IMR-90 (cell line): ENCODE results near the gene BRSK1. TPM values are rescaled to one million over a fixed set of nuclear protein-coding genes. Genes with fewer than 3 reads are reported as not detected.

Experiments used
- ATAC-seq: fragments of 200-7000 bp; cut with Tn5 transposase; 2 replicates; pipeline ENCODE4 v1.9.1; 2020; ENCODE audit warnings: low read depth, mild to moderate bottlenecking, moderate library complexity
- BruUV-seq: library from RNA; stranded (reverse); fragments of 400-500 nt; replicated peaks from 2 replicates; lab custom pipeline; 2021; lab: Mats Ljungman, UMichigan
- CTCF ChIA-PET: fragments of 300-600 bp; formaldehyde crosslinking; extraction: SDS; loops from one replicate; lab custom pipeline; 2021; ENCODE audit warnings: antibody characterized with exemption; lab: Yijun Ruan, JAX
- POLR2A ChIA-PET: fragments of 300-600 bp; sonication (Branson Sonifier 250); formaldehyde crosslinking; loops from one replicate; lab custom pipeline; 2022; ENCODE audit warnings: antibody characterized with exemption; ENCODE audit not compliant: unreplicated experiment; lab: Charles Lee
- DNase-seq: peaks from one replicate; pipeline ENCODE4 v3.0.0; 2013
- H2AFZ ChIP-seq: replicated peaks from 2 replicates; pipeline ENCODE3; 2013; ENCODE audit warnings: low read length, mild to moderate bottlenecking; ENCODE audit not compliant: poor library complexity
- H2AK5ac ChIP-seq: 2 replicates; pipeline ENCODE4 v1.6.1; 2013; ENCODE audit warnings: low read depth, low read length, inconsistent platforms
- H2AK9ac ChIP-seq: replicated peaks from 2 replicates; pipeline ENCODE3; 2013; ENCODE audit warnings: mild to moderate bottlenecking, low read depth, low read length, moderate library complexity; ENCODE audit not compliant: poor library complexity
- H2BK120ac ChIP-seq: 2 replicates; pipeline ENCODE4 v1.6.1; 2013; ENCODE audit warnings: low read depth, low read length, inconsistent platforms
- H2BK15ac ChIP-seq: 3 replicates; pipeline ENCODE4 v1.6.1; 2013; ENCODE audit warnings: low read depth, low read length, inconsistent platforms
- H2BK20ac ChIP-seq: 2 replicates; pipeline ENCODE4 v1.6.1; 2013; ENCODE audit warnings: low read depth, mild to moderate bottlenecking, inconsistent platforms, low read length, moderate library complexity
- H2BK5ac ChIP-seq: 2 replicates; pipeline ENCODE4 v1.6.1; 2013; ENCODE audit warnings: mild to moderate bottlenecking, low read depth, low read length, inconsistent platforms; ENCODE audit not compliant: poor library complexity, severe bottlenecking
- H3K14ac ChIP-seq: replicated peaks from 2 replicates; pipeline ENCODE4 v1.6.1; 2013; ENCODE audit warnings: low read depth, low read length, inconsistent platforms
- H3K18ac ChIP-seq: 2 replicates; pipeline ENCODE4 v1.6.1; 2013; ENCODE audit warnings: low read depth, low read length, control low read depth
- H3K23ac ChIP-seq: 2 replicates; pipeline ENCODE4 v1.6.1; 2013; ENCODE audit warnings: low read depth, low read length, inconsistent platforms
- H3K27ac ChIP-seq: 2 replicates; pipeline ENCODE4 v1.5.1; 2013; ENCODE audit warnings: mild to moderate bottlenecking, control low read depth, low read length; ENCODE audit not compliant: insufficient read depth
- H3K27me3 ChIP-seq: 2 replicates; pipeline ENCODE4 v1.6.1; 2013; ENCODE audit warnings: low read length; ENCODE audit not compliant: control insufficient read depth, insufficient read depth
- H3K36me3 ChIP-seq: 2 replicates; pipeline ENCODE4 v1.6.1; 2013; ENCODE audit warnings: low read length, mixed read lengths; ENCODE audit not compliant: control insufficient read depth, insufficient read depth
- H3K4ac ChIP-seq: 2 replicates; pipeline ENCODE4 v1.6.1; 2013; ENCODE audit warnings: low read depth, low read length, inconsistent platforms
- H3K4me1 ChIP-seq: 2 replicates; pipeline ENCODE4 v1.6.1; 2013; ENCODE audit warnings: low read length, mixed read lengths; ENCODE audit not compliant: control insufficient read depth, insufficient read depth
- H3K4me2 ChIP-seq: 2 replicates; pipeline ENCODE4 v1.6.1; 2013; ENCODE audit warnings: low read depth, mild to moderate bottlenecking, control low read depth, low read length, moderate library complexity
- H3K4me3 ChIP-seq: 2 replicates; pipeline ENCODE4 v1.5.1; 2013; ENCODE audit warnings: low read depth, mild to moderate bottlenecking, control low read depth, low read length, moderate library complexity; ENCODE audit not compliant: insufficient read depth
- H3K56ac ChIP-seq: 2 replicates; pipeline ENCODE4 v1.6.1; 2013; ENCODE audit warnings: low read length, inconsistent platforms; ENCODE audit not compliant: insufficient read depth; ENCODE audit errors: extremely low read depth
- H3K79me1 ChIP-seq, 2 experiments: 2 replicates each; pipeline ENCODE4 v1.6.1; 2013; ENCODE audit warnings: low read length in 2 of 2, inconsistent platforms in 1 of 2, low read depth in 1 of 2
- H3K9ac ChIP-seq: 2 replicates; pipeline ENCODE4 v1.6.1; 2013; ENCODE audit warnings: low read depth, low read length, control low read depth
- H3K9me1 ChIP-seq: 2 replicates; pipeline ENCODE4 v1.6.1; 2013; ENCODE audit warnings: low read length, inconsistent platforms; ENCODE audit not compliant: insufficient read depth
- H3K9me3 ChIP-seq: 2 replicates; pipeline ENCODE4 v1.6.1; 2013; ENCODE audit warnings: low read length; ENCODE audit not compliant: control insufficient read depth, insufficient read depth
- H4K20me1 ChIP-seq: 2 replicates; pipeline ENCODE4 v1.6.1; 2013; ENCODE audit warnings: low read length, inconsistent platforms; ENCODE audit not compliant: insufficient read depth
- H4K5ac ChIP-seq: 2 replicates; pipeline ENCODE4 v1.6.1; 2013; ENCODE audit warnings: mild to moderate bottlenecking, low read depth, low read length, control low read depth
- H4K8ac ChIP-seq, 2 experiments: 2 replicates each; pipeline ENCODE4 v1.6.1; 2013; ENCODE audit warnings: low read depth in 2 of 2, low read length in 2 of 2, control low read depth in 1 of 2, inconsistent platforms in 1 of 2
- H4K91ac ChIP-seq: 2 replicates; pipeline ENCODE4 v1.6.1; 2013; ENCODE audit warnings: low read depth, low read length, inconsistent platforms; ENCODE audit not compliant: insufficient read depth
- BHLHE40 ChIP-seq: fragments of 150-350 bp; IDR thresholded peaks from 2 replicates; pipeline ENCODE4 v1.6.1; 2016; ENCODE audit warnings: mild to moderate bottlenecking, low read depth, low read length
- CEBPB ChIP-seq: IDR thresholded peaks from 2 replicates; pipeline ENCODE4 v1.6.1; 2012; ENCODE audit warnings: low read depth, low read length, improper control_type of control experiment
- CHD1 ChIP-seq: IDR thresholded peaks from 2 replicates; pipeline ENCODE4 v1.6.1; 2012; ENCODE audit warnings: low read depth, low read length, improper control_type of control experiment
- ELK1 ChIP-seq: fragments of 150-350 bp; IDR thresholded peaks from 2 replicates; pipeline ENCODE4 v1.6.1; 2016; ENCODE audit warnings: low read depth, mild to moderate bottlenecking, low read length, moderate library complexity, borderline replicate concordance
- FOS ChIP-seq: fragments of 150-350 bp; IDR thresholded peaks from 2 replicates; pipeline ENCODE4 v1.6.1; 2016; ENCODE audit warnings: low read depth, low read length
- MAFK ChIP-seq: IDR thresholded peaks from 2 replicates; pipeline ENCODE4 v1.6.1; 2012; ENCODE audit warnings: low read depth, low read length, improper control_type of control experiment
- MAZ ChIP-seq: IDR thresholded peaks from 2 replicates; pipeline ENCODE4 v1.6.1; 2012; ENCODE audit warnings: low read depth, mild to moderate bottlenecking, low read length, improper control_type of control experiment, moderate library complexity, borderline replicate concordance
- MXI1 ChIP-seq: IDR thresholded peaks from 2 replicates; pipeline ENCODE4 v1.6.1; 2012; ENCODE audit warnings: low read depth, mild to moderate bottlenecking, low read length, moderate library complexity, borderline replicate concordance
- NFE2L2 ChIP-seq: fragments of 150-350 bp; IDR thresholded peaks from 2 replicates; pipeline ENCODE4 v1.6.1; 2016; ENCODE audit warnings: low read depth, mild to moderate bottlenecking, low read length
- POLR2A ChIP-seq: IDR thresholded peaks from 2 replicates; pipeline ENCODE4 v1.6.1; 2012; ENCODE audit warnings: mild to moderate bottlenecking, low read depth, low read length
- RAD21 ChIP-seq: IDR thresholded peaks from 2 replicates; pipeline ENCODE4 v1.6.1; 2012; ENCODE audit warnings: low read length, improper control_type of control experiment
- RCOR1 ChIP-seq: IDR thresholded peaks from 2 replicates; pipeline ENCODE4 v1.6.1; 2012; ENCODE audit warnings: mild to moderate bottlenecking, low read length, improper control_type of control experiment; ENCODE audit not compliant: insufficient replicate concordance
- RFX5 ChIP-seq: IDR thresholded peaks from 2 replicates; pipeline ENCODE4 v1.8.0; 2012; ENCODE audit warnings: low read depth, mild to moderate bottlenecking, low read length, moderate library complexity
- SMC3 ChIP-seq: fragments of 150-350 bp; IDR thresholded peaks from 2 replicates; pipeline ENCODE4 v1.6.1; 2016; ENCODE audit warnings: low read depth, mild to moderate bottlenecking, antibody characterized with exemption, low read length, moderate library complexity
- USF2 ChIP-seq: fragments of 150-350 bp; IDR thresholded peaks from 2 replicates; pipeline ENCODE4 v1.6.1; 2017; ENCODE audit warnings: mild to moderate bottlenecking, antibody characterized with exemption, low read length, low read depth
- WGBS, 2 experiments: methylation state at CpG; one replicate each; pipeline versions ENCODE4 v1.1.5 to v1.1.7; 2013; ENCODE audit warnings: missing lambda C conversion rate in 2 of 2; ENCODE audit not compliant: insufficient read length in 1 of 2; ENCODE audit errors: extremely low coverage in 2 of 2; 5-methylcytosine and 5-hydroxymethylcytosine counted together
- dilution Hi-C: fragments of 300-500 bp; cut with HindIII; formaldehyde crosslinking; loops from one replicate; pipeline ENCODE4 v1.14.3; 2018; ENCODE audit warnings: low sequenced_read_pairs; ENCODE audit not compliant: unreplicated experiment
- in situ Hi-C: fragments of 300-500 bp; cut with MboI; formaldehyde crosslinking; loops from 3 replicates; pipeline ENCODE4 v1.14.3; 2019; ENCODE audit warnings: low sequenced_read_pairs, inconsistent platforms, mixed read lengths
- intact Hi-C: fragments of 100-400 bp; cut with micrococcal nuclease; formaldehyde crosslinking; loops from 2 replicates; pipeline ENCODE4 v1.10.0; 2022
- polyA plus RNA-seq, 3 experiments: library from polyadenylated mRNA; depleted of rRNA; stranded (reverse); fragments of >200 nt; gene quantifications; 2 replicates each; pipeline ENCODE4 v1.2.3, GENCODE V29; 2012; ENCODE audit warnings: low replicate concordance in 1 of 3
- total RNA-seq: library from RNA; depleted of rRNA; stranded (reverse); fragments of >200 nt; gene quantifications from 2 replicates; pipeline ENCODE4 v1.2.3, GENCODE V29; 2012
- TF ChIP-seq, protein P1 (sequence below): conservative IDR thresholded peaks from 2 replicates; pipeline ENCODE4 v1.5.1; 2012; ENCODE audit warnings: mild to moderate bottlenecking, low read depth, low read length, improper control_type of control experiment

BRSK1 gene
- total and polyA plus RNA-seq, 2 of the 4 experiments (the other 2 are of a cell fraction) = 2.5 to 22.3 TPM

GRCh38 chr19:55277494-55277893 is 6.3 kb upstream of the BRSK1 start:
- TF ChIP-seq NFE2L2 (no peak), BHLHE40 (no peak), USF2 (no peak), MXI1 (no peak), MAFK (no peak), MAZ (no peak), POLR2A (no peak), RAD21 (no peak), CEBPB (no peak), SMC3 (no peak), CHD1 (no peak), RCOR1 (no peak), FOS (no peak), ELK1 (no peak), RFX5 (no peak)
- TF ChIP-seq, protein P1, sequence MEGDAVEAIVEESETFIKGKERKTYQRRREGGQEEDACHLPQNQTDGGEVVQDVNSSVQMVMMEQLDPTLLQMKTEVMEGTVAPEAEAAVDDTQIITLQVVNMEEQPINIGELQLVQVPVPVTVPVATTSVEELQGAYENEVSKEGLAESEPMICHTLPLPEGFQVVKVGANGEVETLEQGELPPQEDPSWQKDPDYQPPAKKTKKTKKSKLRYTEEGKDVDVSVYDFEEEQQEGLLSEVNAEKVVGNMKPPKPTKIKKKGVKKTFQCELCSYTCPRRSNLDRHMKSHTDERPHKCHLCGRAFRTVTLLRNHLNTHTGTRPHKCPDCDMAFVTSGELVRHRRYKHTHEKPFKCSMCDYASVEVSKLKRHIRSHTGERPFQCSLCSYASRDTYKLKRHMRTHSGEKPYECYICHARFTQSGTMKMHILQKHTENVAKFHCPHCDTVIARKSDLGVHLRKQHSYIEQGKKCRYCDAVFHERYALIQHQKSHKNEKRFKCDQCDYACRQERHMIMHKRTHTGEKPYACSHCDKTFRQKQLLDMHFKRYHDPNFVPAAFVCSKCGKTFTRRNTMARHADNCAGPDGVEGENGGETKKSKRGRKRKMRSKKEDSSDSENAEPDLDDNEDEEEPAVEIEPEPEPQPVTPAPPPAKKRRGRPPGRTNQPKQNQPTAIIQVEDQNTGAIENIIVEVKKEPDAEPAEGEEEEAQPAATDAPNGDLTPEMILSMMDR = no peak
- Histone ChIP-seq H4K20me1 (no peaks in the 10 kb centered on the region; the same call in 1 of the 2 replicates), H2AK9ac (no peak overlapping the region), H3K9me1 (peaks cover 10% of the 10 kb centered on the region), H4K5ac (no peak overlapping the region), H3K56ac (no peak overlapping the region), H4K91ac (no peak overlapping the region), H3K9me3 (no peaks in the 10 kb centered on the region), H3K9ac (no peak overlapping the region), H3K27ac (no peak overlapping the region), H3K36me3 (peaks cover 25% of the 10 kb centered on the region), H2AFZ (no peak overlapping the region), H3K4ac (no peak overlapping the region), H3K4me1 (peaks cover 13% of the 10 kb centered on the region; the same call in 1 of the 2 replicates), H2AK5ac (no peak overlapping the region), H3K4me2 (no peak overlapping the region), H2BK15ac (no peak overlapping the region), H3K27me3 (no peaks in the 10 kb centered on the region), H4K8ac (no peak overlapping the region), H3K79me1 (peaks cover 0 to 17% of the 10 kb centered on the region in 2 experiments; a peak in 2 of 4 replicates), H2BK120ac (no peak overlapping the region), H3K14ac (no peak overlapping the region), H3K23ac (no peak overlapping the region), H3K4me3 (no peak overlapping the region), H2BK20ac (no peak overlapping the region), H2BK5ac (no peak overlapping the region), H3K18ac (no peak overlapping the region)
- in situ Hi-C loops (loop anchor here (25.0 kb wide), 1 partner anchor 360 kb away; the partner anchor contains the start of genes CCDC106, ZNF580 and ZNF581), intact Hi-C loops (no loop called here), dilution Hi-C loops (no loop called here)
- ATAC-seq = no peak
- DNase-seq = no peak
- 87% methylated on average over 9 of the region's 17 CpGs; no CpG with 5 or more reads in 1 of the 2 experiments for WGBS, 2 experiments
- POLR2A ChIA-PET = no interaction called here
- no TSS peak for BruUV-seq
- CTCF ChIA-PET = no interaction called here
